K562 (cell line): ENCODE results near the gene MEIG1. TPM values are rescaled to one million over a fixed set of nuclear protein-coding genes. Genes with fewer than 3 reads are reported as not detected.

Source experiments
- RBFOX2 ChIP-seq: fragments of 200-400 bp; formaldehyde crosslinking; IDR thresholded peaks from 2 replicates; pipeline ENCODE4 v1.6.1; 2017; ENCODE audit warnings: low read depth, mild to moderate bottlenecking, low read length, moderate library complexity
- ZNF224 ChIP-seq: sonication (generic); formaldehyde crosslinking; IDR thresholded peaks from 2 replicates; pipeline ENCODE4 v1.8.0; 2022; ENCODE audit warnings: mild to moderate bottlenecking, missing genetic modification reagents
- polyA plus RNA-seq, 8 experiments: library from polyadenylated mRNA; depleted of rRNA in 4 of 8; stranded (reverse) in 5 of 8; unstranded in 3 of 8; fragments of >200 nt; fragmentation: Nextera tagmentation in 2 of 8; fragmentation: Illumina TruSeq in 1 of 8; extraction: Ambion mirVana in 2 of 8; extraction: Trizol in 1 of 8; gene quantifications; 2 replicates each; pipeline versions ENCODE4 v1.2.1 to v1.2.3, GENCODE V29; 2011 to 2014; ENCODE audit warnings: inconsistent platforms in 1 of 8, missing spikeins in 1 of 8
- total RNA-seq, 7 experiments: library from RNA; depleted of rRNA in 6 of 7; stranded (reverse); fragments of >200 nt in 6 of 7; fragmentation: Illumina TruSeq in 2 of 7; extraction: Trizol in 2 of 7; gene quantifications; 2 replicates each; pipeline versions ENCODE4 v1.2.1 to v1.2.3, GENCODE V29; 2011 to 2021; ENCODE audit warnings: low replicate concordance in 1 of 7
- TF ChIP-seq, protein P1 (sequence below), 2 experiments: fragments of 450-650 bp in 1 of 2; sonication (generic) in 1 of 2; formaldehyde crosslinking in 1 of 2; IDR thresholded peaks; 2 replicates each; pipeline versions ENCODE4 v1.7.1 to v1.9.0; 2016 to 2022; ENCODE audit warnings: inconsistent platforms in 1 of 2, mild to moderate bottlenecking in 1 of 2, missing genetic modification reagents in 1 of 2
- TF ChIP-seq, protein P2 (sequence below): sonication (generic); formaldehyde crosslinking; IDR thresholded peaks from 2 replicates; pipeline ENCODE4 v1.8.1; 2023; ENCODE audit warnings: mild to moderate bottlenecking, missing genetic modification reagents

Gene MEIG1
- total and polyA plus RNA-seq, 9 of the 15 experiments (the other 6 are each of a cell fraction or from before 2014, with no cell fraction given): 0.19 to 1.7 (median 0.54) TPM; not detected in 3

DNA sequence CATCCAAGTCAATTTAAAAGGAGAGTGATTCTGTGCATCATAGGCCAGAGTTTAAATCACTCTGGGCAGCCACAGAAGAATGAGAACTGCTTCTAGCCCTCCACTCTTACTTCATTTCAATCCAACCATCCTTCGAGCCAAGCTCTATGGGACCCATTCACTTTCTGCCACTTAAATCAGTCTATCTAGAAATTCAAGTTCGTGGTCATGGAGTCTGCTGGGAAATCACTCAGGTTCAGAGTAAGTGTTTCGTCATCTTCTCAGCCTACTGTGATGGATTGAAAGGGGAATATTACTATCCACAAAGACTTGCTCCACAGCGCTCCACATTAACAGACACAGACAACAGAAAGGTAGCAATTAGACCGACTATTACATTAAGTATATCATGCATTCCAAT, 9.9 kb upstream of the MEIG1 start (continued):
- TF ChIP-seq, protein P1, sequence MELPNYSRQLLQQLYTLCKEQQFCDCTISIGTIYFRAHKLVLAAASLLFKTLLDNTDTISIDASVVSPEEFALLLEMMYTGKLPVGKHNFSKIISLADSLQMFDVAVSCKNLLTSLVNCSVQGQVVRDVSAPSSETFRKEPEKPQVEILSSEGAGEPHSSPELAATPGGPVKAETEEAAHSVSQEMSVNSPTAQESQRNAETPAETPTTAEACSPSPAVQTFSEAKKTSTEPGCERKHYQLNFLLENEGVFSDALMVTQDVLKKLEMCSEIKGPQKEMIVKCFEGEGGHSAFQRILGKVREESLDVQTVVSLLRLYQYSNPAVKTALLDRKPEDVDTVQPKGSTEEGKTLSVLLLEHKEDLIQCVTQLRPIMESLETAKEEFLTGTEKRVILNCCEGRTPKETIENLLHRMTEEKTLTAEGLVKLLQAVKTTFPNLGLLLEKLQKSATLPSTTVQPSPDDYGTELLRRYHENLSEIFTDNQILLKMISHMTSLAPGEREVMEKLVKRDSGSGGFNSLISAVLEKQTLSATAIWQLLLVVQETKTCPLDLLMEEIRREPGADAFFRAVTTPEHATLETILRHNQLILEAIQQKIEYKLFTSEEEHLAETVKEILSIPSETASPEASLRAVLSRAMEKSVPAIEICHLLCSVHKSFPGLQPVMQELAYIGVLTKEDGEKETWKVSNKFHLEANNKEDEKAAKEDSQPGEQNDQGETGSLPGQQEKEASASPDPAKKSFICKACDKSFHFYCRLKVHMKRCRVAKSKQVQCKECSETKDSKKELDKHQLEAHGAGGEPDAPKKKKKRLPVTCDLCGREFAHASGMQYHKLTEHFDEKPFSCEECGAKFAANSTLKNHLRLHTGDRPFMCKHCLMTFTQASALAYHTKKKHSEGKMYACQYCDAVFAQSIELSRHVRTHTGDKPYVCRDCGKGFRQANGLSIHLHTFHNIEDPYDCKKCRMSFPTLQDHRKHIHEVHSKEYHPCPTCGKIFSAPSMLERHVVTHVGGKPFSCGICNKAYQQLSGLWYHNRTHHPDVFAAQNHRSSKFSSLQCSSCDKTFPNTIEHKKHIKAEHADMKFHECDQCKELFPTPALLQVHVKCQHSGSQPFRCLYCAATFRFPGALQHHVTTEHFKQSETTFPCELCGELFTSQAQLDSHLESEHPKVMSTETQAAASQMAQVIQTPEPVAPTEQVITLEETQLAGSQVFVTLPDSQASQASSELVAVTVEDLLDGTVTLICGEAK (IDR thresholded peaks at IDR 0.05): no peak
- TF ChIP-seq, protein P1 (CRISPR knock-in tag; IDR thresholded peaks at IDR 0.05): no peak
- no peak for TF ChIP-seq RBFOX2
- no peak for TF ChIP-seq ZNF224 (CRISPR knock-in tag)
- TF ChIP-seq, protein P2, sequence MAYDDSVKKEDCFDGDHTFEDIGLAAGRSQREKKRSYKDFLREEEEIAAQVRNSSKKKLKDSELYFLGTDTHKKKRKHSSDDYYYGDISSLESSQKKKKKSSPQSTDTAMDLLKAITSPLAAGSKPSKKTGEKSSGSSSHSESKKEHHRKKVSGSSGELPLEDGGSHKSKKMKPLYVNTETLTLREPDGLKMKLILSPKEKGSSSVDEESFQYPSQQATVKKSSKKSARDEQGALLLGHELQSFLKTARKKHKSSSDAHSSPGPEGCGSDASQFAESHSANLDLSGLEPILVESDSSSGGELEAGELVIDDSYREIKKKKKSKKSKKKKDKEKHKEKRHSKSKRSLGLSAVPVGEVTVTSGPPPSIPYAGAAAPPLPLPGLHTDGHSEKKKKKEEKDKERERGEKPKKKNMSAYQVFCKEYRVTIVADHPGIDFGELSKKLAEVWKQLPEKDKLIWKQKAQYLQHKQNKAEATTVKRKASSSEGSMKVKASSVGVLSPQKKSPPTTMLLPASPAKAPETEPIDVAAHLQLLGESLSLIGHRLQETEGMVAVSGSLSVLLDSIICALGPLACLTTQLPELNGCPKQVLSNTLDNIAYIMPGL (CRISPR knock-in tag): no peak
- TF ChIP-seq, all 486 proteins: peak for 0
